Inflammatory macrophage treated with lipopolysaccharide for 4 hours (primary cell): ENCODE results near the gene RB1.

ENCODE experiments used
- DNase-seq: peaks from one replicate; pipeline ENCODE4 v3.0.0-alpha.2; 2020

RB1 gene

DNA sequence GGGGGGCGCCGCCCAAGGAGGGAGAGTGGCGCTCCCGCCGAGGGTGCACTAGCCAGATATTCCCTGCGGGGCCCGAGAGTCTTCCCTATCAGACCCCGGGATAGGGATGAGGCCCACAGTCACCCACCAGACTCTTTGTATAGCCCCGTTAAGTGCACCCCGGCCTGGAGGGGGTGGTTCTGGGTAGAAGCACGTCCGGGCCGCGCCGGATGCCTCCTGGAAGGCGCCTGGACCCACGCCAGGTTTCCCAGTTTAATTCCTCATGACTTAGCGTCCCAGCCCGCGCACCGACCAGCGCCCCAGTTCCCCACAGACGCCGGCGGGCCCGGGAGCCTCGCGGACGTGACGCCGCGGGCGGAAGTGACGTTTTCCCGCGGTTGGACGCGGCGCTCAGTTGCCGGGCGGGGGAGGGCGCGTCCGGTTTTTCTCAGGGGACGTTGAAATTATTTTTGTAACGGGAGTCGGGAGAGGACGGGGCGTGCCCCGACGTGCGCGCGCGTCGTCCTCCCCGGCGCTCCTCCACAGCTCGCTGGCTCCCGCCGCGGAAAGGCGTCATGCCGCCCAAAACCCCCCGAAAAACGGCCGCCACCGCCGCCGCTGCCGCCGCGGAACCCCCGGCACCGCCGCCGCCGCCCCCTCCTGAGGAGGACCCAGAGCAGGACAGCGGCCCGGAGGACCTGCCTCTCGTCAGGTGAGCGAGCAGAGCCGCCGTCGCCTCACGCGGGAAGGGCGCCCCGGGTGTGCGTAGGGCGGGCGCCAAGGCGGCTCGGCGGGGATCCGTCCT lies at the start of gene RB1:
TSS of gene RB1 (plus strand) at position 393 of the 784 bp plus-strand sequence. CDS start at position 555, 162 bp downstream.
- peak; percentile 94 for DNase-seq

DNA sequence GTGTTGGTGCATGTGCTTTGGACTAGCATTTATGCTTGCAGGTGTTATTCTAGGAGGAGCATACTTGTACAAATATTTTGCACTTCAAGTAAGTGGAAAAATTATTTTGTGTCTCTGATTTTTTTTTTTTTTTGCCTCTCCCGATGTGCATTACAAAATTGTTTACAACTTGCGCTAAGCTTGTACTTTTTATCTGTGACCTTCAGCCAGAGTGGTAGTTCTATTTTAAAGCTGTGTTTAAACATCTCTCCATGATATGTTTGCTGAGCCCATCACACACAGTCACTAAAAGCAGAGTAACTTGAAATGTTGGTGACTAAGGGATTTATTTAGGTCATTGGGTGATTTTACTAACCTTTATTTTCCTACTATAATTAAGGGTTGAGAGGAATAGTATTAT lies 49.7 kb upstream of the RB1 start:
- DNase-seq = no peak

DNA sequence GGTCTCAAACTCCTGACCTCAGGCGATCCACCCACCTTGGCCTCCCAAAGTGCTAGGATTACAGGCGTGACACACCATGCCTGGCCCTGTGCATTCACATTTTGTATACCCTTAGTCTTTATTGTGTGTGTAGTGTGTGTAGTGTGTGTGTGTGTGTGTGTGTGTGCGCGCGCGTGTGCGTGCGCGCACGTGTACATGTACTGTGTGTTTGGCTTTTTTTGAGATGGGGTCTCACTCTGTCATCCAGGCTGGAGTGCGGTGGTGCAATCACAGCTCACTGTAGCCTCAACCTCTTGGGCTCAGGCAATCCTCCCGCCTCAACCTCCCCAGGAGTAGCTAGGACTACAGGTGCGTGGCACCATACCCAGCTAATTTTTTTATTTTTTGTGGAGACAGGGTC lies 48.5 kb upstream of the RB1 start:
- no peak for DNase-seq

DNA sequence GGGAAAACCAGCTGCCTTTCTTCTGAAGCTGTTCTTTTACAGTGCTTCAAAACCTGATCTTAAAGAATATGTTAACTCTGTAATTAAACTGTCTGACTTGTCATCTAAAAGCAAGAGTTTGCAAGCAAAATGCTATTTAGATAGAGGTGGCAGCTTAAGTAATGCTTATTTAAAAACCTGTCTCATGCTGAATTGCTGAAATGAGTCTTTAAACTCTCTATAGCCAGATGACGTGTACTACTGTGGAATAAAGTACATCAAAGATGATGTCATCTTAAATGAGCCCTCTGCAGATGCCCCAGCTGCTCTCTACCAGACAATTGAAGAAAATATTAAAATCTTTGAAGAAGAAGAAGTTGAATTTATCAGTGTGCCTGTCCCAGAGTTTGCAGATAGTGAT lies 47.6 kb upstream of the RB1 start:
- DNase-seq = no peak

DNA sequence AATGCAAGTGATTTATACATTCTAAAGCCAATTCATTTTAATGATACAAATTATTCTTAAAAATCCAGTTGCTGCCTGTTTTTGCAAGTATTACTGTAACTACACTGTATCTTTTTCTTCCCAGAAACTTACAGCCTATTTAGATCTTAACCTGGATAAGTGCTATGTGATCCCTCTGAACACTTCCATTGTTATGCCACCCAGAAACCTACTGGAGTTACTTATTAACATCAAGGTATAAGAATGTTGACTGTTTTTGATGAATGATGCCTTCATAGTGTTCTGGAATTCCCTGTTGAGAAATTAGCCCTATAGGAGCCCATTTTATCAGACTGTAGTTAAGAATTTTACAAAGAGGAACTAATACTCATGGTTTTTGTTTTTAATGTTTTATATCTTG lies 45.5 kb upstream of the RB1 start:
- no peak for DNase-seq

DNA sequence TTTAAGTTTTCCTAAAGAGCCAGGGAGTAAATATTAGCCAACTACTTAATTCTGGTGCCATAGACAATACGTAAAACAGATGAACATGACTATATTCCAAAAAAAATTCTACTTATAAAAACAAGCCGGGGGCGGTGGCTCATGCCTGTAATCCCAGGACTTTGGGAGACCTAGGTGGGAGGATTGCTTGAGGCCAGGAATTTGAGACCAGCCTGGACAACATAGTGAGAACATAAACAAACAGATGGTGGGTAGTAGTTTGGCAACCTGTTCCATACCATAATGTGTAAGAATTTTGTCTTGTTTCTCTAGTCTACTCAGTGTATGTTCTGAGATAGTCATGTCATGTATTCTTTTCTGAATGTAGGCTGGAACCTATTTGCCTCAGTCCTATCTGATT lies 45.1 kb upstream of the RB1 start:
- DNase-seq = no peak

DNA sequence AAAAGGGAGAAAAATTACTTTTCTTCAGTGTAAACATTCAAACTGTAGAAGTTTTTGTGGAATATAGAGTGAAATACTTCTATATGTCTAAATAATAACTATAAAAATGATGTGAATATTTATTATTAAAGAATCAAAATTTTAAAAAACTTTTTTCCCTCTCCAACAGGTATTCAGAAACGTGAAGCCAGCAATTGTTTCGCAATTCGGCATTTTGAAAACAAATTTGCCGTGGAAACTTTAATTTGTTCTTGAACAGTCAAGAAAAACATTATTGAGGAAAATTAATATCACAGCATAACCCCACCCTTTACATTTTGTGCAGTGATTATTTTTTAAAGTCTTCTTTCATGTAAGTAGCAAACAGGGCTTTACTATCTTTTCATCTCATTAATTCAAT lies 42.6 kb upstream of the RB1 start:
- DNase-seq = no peak

DNA sequence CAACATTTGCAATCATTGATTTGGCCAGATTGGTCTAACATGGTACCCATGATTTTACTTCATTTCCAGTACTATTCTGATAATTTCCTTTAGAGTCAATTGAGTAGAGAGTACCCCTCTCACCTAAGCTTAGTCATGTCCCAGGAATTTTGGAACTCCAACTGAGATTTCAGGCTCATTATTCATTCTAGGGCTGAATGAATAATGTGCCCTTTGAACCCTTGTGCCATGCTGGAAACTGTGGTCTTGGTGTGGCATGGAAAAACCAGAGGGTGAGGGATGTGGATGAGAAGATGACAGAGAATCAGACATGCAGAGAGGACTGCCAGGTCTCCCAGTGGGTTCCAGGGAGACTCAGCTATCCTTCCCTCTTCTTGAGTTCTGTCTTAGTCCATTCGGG lies 40.4 kb upstream of the RB1 start:
- DNase-seq = no peak

DNA sequence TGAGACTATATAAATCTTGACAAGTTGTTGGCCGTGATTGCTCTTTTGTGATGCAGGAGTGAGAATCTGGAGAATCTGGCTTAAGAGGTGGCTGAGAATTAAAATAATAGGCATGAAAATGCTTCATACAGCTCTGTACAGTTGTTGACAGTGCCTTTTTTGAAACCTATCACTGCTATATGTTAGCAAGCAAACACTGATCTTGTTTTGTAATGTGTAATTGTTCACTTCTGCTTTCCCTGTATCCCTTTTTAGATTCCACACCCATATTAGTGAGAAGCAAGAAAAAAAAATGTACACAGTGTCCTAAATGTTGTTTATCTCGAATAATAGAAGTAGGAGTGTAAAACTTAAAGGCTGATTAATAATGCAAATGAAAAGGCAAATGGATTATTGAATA lies 39.5 kb upstream of the RB1 start:
- DNase-seq = peak; percentile 31

DNA sequence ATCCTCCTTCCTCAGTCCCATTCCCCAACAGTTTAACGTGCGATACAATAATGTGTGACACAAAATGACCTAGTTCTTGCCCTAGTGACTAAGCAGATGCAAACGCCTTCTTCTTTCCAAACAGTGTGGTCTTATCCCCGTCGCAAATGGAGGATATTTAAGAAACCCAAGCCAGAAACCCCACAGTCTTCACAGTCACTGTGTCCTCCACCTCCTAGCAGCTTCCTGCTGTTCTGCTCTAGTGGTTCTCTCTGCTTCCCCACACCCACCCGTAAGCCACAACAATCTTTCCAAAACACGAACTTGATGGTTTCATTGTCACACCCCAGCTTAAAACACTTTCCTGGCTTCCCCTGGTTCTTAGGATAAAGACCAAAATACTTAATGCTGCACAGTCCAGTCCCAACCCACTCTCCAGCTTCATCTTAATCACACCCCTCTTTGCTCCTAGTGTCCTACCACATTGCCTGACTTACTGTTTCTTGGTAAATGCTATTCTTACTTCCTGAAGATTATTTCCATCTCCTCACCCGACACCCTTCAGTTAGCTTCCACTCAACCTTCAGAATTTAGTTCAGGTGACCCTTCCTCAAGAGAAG lies 38.2 kb upstream of the RB1 start:
- DNase-seq = peak; percentile 59

DNA sequence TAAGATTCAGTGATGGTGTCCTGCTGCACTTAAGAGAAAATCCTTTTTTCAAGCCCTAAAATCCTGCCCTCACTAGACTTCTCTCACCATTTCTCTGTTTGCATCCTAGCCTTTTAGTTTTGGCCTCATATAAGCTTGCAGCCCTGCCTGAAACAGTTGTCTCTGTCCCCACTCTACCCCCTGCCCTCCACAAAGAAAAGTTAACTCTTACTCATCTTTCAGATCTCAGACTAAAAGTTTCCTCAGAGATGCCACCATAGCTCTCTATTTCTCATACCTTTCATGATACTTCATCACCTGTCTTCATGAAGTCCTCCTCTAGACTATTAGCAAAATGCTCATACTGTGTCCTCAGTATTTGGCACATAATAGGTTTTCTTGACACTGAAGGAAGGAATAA lies 37.4 kb upstream of the RB1 start:
- DNase-seq = no peak

DNA sequence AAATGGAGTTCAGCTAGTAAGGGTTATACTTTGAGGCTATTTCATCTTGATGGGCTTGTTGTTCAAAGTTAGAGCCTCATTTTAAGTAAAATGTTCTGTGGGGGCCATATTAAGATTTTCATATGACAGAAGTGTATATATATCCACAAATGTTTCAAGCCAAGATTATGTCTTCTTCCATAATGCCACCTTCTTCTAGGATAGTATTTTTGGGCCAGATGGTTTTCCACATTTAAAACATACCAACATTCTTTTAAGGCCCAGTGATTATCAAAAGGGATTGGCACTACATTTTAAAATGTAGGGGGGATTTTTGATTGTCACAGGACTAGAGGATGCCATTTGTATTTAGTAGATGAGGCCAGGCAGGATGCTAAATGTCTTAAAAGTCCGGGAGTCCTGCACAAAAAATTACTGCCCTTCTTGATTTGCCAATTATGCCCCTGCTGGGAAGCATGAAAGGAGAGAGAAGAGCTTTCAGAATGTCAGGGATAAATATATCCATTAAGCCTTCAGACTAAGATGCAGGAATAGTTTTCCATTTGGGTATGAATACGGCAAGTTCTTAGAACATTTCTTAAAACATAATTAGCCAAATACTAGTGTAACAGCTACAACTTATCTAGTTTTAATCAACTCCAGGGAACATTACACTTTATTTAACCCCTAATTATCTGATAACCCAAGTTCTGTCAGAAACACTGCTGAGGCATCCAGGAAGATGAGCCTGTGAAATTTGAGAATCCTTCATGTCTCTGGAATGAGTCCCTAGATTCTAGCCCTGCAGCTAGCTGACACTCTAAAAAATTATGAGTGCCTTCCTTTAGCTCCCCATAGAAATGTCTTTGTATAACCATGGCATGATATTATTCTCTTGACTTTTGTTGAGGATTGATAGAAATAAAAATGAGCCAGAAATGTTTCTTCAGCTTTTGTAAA lies 36.6 kb upstream of the RB1 start:
- no peak for DNase-seq

DNA sequence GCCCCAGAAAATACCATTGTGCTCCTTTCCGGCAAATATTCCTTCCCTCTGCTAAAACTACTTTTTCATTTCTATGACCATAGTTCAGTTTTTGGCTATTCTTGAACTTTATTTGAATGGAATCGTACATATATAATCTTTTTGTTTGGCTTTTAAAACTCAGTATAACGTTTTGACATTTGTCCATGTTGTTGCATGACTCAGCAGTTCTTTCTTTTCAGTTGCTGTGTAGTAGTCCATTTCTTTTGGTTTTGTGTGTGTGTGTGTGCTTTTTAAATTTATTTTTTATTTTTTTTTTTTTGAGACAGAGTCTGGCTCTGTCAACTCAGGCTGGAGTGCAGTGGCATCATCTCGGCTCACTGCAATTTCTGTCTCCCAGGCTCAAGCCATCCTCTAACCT lies 35.5 kb upstream of the RB1 start:
- DNase-seq = no peak

DNA sequence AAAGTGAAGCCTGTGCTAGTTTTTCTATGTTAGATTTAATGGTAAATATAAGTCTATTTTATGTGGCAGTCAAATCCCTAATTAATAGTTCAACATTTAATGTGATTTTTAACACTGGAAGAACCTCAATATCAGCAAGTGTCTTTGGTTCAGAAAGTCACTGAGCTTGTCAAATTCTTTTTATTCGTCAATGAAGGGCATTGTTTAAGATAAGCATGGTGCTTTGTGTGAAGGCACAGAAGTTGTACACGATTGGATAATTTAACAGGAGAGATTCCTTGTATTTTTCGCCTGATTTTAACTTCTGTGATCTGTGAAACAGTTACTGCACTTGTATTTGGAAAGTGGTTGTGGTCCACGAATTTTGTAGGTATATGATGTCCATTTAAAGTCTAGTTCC lies 30.2 kb upstream of the RB1 start:
- DNase-seq = no peak

DNA sequence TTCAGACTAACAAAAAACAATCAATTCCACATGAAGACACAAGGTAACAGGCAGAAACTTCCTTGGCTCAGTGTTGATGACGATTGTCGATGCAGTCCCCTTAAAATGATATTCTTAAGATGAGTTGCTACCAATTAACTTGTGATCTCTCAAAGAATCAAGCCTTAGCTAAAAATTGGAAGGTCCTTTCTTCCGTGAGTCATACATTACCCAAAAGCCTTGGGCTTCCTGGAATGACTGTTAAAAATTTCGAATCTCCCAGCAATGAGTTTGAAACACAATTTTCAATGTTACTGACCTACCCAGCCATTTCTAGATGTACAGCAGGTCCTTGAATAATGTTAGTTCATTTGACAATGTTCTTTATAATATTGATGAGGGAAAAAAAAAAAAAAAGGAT lies 28.0 kb upstream of the RB1 start:
- no peak for DNase-seq

DNA sequence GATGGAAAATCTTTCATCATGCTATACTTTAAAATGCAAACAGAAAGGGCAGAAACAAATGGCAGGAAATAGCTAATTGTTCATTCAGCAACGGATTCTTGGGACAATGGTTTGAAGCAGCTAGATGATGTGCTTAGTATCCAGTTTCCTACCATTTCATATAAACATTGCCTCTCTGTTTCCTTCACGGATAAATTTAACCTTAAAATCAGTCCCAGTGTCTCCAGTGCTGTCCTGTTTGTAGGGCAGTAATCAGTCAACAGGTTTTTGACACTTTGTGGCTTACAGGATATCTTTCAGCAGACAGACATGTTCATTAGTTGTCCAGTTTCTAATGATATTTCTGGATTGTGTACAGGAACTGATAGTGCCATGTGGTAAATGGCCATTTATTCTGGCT lies 24.7 kb upstream of the RB1 start:
- no peak for DNase-seq

DNA sequence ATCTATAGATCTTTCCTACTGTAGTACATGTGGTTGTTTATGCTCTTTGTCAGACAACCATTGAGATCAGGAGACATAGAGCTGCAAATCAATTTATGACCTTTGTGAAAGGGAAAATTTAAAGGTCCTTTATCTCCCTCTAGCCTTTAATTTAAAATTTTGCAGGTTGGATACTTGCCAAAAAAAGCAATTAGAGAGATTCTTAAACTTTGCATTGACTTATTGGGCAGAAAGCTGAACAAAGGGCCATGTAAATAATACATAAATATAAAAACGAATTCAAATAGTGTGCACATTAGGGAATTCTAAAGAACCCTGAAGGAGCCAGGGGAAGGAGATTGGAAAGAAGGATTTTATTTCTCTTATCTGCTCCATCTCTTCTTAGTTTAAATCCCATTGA lies 22.0 kb upstream of the RB1 start:
- DNase-seq = no peak

DNA sequence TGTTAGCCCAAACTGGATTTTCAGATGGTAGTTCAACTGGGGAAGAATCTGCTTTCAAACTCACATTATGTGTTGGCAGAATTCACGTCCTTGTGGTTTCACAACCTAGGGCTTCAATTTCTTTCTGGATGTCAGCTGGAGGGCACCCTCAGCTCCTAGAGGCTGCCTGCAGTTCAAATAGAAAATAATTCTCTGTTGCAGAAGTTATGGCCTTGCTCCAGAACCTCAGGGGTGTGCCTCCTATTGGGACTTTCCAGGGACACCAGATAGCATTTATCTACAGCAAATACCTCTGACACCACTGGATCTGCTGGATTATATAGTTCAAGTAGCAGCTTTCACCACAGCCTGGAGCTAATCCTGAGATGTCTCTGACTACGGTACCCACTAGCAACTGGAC lies 11.8 kb upstream of the RB1 start:
- no peak for DNase-seq

DNA sequence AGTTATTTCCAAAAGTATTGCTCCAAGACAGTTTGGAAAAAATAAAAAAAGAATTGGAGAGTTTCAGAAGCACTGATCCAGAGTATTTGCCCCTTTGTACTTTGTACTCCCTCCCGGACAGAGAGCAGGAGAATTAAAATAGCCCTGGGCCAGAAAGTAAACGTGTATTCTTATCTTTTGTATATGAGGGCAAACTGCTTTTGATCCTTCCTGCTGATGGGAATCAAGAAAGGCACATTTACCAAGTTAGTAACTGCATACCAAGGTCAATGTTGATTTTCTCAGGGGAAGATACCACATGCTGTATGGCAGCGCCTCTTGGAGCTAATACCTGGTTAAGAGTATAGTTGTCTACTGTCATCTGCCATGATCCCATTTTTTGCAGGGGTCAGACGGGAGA lies 10.9 kb upstream of the RB1 start:
- DNase-seq = no peak

DNA sequence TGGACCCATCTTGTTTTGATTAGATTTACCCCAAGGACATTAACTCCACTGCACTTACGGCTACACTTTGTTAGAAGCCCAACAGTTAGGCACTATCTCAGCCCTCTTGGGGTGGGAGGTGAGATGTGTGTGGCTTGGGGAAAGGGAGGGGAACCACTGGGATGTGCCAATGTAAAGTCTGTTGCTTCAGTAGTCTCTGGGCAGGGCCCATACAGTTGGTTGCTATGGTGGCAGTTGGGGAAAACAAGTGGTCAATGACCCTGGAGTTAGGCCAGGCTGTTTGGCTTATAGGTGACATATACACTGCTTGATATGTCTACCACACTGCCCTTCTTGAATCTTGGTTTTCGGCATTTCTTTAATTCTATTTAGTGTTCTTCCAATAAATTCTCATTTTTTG lies 8.9 kb upstream of the RB1 start:
- no peak for DNase-seq

DNA sequence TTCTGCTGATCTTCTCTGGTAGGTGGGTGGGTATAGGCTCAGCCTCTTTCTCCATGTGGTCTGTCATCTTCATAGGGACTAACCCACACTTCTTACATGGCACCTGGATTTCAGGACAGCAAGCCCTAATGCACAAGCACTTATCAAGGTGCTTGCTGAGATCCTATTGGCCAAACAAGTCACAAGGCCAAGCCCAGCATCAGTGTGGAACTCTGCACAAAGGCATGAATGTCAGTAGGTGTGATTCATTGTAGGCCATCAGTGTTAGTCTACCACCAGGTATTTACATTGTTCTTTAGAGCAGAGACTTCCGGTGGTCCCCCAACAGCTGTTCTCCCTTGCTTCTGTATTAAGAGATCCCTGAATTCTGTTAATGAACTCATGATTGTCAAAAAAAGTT lies 8.3 kb upstream of the RB1 start:
- no peak for DNase-seq

DNA sequence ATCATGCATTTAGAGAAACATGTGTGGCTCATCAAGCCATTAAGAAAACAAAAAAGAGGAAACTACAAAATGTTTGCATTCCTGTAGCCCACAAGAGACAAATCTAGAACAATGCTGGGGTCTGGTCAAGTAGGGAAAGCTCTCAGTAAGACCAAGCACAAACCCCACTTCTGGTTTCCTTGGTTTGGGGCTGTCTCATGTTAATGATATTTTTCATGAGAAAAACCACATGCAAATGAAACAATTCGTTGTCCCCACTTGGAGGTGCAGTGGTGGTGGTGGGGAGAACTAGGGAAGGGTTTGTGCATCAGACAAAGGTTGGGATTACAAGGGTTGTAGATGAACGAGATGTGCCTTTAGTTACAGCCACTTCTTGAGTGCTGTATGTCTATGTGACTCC lies 7.0 kb upstream of the RB1 start:
- DNase-seq = no peak

DNA sequence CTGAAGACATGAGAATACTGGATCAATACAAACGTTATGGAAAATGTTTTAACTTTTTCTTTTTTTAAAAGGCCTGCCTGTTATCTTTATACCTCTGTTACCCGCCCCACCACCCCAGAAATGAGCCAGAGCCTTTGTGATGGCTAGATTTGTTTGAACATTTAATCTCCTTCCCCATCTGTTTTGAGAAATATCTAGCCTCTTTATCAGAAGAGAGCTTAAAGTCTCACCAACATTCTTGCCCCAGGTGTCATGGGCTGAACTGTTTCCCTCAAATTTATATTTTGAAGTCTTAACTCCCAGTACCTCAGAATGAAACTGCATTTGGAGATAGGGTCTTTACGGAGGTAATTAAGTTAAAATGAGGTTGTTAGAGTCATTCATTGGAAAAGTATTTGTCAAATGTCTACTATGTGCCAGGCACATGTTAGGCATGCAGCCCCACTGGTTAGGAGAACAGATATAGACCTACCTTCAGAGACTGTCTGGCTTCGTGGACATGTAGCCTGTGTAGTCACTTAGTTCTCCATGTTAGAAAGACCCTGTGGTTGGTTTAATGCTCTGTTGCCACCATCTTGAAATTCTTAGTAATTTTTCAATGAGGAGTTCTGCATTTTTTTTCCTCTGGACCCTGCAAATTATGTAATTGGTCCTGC lies 6.3 kb upstream of the RB1 start:
- DNase-seq = no peak
